ENCODE measurements around the gene SLC2A1.

Gene SLC2A1

DNA sequence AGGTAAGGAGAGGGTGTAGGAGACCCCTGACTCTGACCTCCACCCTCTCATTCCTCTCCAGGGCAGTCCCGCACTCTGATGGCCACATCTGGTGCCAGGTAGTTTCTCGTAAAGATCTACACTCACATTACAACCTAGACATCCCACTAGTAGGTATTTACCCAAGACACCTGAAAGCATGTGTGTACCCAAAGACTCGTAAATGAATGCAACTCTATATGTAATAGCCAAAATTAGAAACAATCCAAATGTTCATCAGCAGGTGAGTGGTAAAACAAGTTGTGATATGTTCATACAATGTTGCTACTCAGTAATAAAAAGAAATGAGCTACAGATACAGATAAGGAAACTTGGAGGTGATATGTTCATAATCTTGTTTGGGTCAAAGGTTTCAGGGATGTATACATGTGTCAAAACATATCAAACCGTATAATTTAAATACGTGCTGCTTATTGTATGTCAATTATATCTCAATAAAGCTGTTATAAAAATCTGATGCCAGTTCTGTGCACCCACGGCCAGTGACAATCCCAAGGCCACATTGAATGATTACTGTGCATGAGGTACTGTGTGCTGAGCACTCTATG, 37.8 kb upstream of the SLC2A1 start:
- H3K4me1 ChIP-seq (ENCODE audit: control insufficient read depth, insufficient read depth, low read length, poor library complexity, severe bottlenecking): peaks cover 10% of the 10 kb centered on the region
- H3K4me3 ChIP-seq (ENCODE audit: extremely low read depth, insufficient read depth, low read length, poor library complexity, severe bottlenecking): no peak overlapping the region
- no peaks in the 10 kb centered on the region for H3K36me3 ChIP-seq (ENCODE audit: control insufficient read depth, insufficient read depth, low read length)
- WGBS, 2 experiments (ENCODE audit: insufficient coverage in 2 of 2): 88 to 94% methylated on average over 2 to 3 of the region's 6 CpGs
- H3K9me3 ChIP-seq (ENCODE audit: control insufficient read depth, low read length): no peaks in the 10 kb centered on the region
- no peak overlapping the region for H3K27ac ChIP-seq (ENCODE audit: low read depth, low read length, severe bottlenecking)

DNA sequence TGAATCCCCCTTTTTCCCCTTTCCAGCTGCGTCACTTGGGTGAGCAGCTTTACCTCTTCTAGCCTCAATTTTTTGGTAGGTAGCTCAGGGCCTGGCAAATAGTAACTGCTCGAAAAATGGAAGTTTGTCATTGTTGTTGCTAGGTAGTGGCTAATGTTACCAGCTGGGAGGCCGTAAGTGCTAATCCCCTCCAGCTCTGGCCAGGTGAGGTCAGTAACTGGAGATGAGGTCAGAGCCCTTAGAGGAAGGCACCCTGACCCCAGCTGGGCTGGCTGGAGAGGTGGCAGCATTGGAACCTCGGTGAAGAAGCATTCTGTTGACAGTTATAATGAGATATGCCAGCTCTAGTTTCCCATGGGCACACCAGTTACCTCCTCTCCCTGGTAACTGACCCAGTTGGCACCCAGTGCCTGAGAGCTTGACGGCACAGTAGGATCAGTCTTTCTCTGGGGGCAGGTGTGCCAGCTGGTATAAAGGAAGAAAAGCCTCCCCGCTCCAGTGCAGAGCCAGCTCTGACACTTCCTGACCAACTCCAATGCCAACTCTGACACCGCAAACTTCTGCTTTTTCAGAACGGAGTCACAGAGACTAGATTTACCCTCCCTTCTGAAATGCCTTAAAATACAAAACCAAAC, 35.0 kb upstream of the SLC2A1 start:
- Histone ChIP-seq H3K4me3 (ENCODE audit: extremely low read depth, insufficient read depth, low read length, poor library complexity, severe bottlenecking) (no peak overlapping the region), H3K36me3 (ENCODE audit: control insufficient read depth, insufficient read depth, low read length) (no peaks in the 10 kb centered on the region), H3K9me3 (ENCODE audit: control insufficient read depth, low read length) (no peaks in the 10 kb centered on the region), H3K4me1 (ENCODE audit: control insufficient read depth, insufficient read depth, low read length, poor library complexity, severe bottlenecking) (peaks cover 10% of the 10 kb centered on the region), H3K27ac (ENCODE audit: low read depth, low read length, severe bottlenecking) (peak overlapping the region; percentile 29)
- WGBS, 2 experiments (ENCODE audit: insufficient coverage in 2 of 2): 93 to 97% methylated on average over 5 to 7 of the region's 8 CpGs

DNA sequence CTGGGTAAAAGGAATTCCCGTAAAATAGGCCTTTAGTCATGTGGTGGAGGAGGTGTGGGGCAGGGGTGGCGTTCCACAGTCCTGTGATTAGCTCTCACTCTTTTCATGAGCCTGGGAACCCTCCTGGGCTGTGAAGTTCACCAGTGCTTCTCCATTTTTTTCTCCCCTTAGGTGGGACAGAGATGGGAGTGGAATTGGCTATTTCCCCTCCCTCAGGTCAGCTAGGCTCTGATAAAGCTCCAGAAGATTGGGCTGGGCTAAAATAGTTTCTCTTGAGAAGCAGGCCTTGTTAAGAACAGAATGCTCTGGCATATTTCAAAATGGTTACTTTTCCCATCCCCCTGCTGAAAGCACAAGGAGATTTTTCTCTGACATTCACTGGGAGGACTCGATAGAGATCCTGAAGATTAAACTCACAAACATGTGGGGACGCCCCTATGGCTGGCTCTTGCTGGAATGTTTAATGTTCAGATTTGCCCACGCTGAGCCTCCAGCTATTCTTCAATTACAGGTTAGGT, 33.4 kb upstream of the SLC2A1 start:
- Histone ChIP-seq H3K9me3 (ENCODE audit: control insufficient read depth, low read length) (no peaks in the 10 kb centered on the region), H3K4me3 (ENCODE audit: extremely low read depth, insufficient read depth, low read length, poor library complexity, severe bottlenecking) (no peak overlapping the region), H3K36me3 (ENCODE audit: control insufficient read depth, insufficient read depth, low read length) (no peaks in the 10 kb centered on the region), H3K27ac (ENCODE audit: low read depth, low read length, severe bottlenecking) (peak overlapping the region; percentile 44), H3K4me1 (ENCODE audit: control insufficient read depth, insufficient read depth, low read length, poor library complexity, severe bottlenecking) (peaks cover 6% of the 10 kb centered on the region)
- WGBS, 2 experiments (ENCODE audit: insufficient coverage in 2 of 2): 83 to 84% methylated on average over 2 to 5 of the region's 5 CpGs

DNA sequence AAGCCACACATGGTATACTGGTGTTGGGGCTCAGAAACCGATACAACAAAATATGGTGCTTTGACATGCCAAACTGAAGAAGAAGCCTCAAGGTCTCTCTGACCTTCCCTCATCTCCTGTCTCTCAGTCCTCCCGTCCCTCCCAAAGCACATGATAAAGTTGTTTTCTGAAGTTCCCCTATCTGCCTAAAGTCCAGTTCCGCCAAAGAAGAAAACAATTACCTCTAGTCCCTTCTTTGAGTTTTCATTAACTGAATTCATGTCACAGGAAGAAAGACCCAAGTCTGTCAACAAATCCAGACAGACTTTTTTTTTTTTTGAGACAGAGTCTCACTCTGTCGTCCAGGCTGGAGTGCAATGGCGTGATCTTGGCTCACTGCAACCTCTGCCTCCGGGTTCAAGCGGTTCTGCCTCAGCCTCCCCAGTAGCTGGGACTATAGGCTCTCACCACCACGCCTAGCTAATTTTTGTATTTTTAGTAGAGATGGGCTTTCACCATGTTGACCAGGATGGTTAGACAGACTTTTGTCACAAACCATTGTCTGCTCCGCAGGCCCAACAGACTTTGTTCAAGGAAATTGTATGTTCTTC, 32.2 kb upstream of the SLC2A1 start:
- Histone ChIP-seq H3K36me3 (ENCODE audit: control insufficient read depth, insufficient read depth, low read length) (no peaks in the 10 kb centered on the region), H3K27ac (ENCODE audit: low read depth, low read length, severe bottlenecking) (no peak overlapping the region), H3K4me3 (ENCODE audit: extremely low read depth, insufficient read depth, low read length, poor library complexity, severe bottlenecking) (no peak overlapping the region), H3K4me1 (ENCODE audit: control insufficient read depth, insufficient read depth, low read length, poor library complexity, severe bottlenecking) (peaks cover 6% of the 10 kb centered on the region), H3K9me3 (ENCODE audit: control insufficient read depth, low read length) (no peaks in the 10 kb centered on the region)
- 80 to 90% methylated on average over 5 to 7 of the region's 9 CpGs for WGBS, 2 experiments (ENCODE audit: insufficient coverage in 2 of 2)

DNA sequence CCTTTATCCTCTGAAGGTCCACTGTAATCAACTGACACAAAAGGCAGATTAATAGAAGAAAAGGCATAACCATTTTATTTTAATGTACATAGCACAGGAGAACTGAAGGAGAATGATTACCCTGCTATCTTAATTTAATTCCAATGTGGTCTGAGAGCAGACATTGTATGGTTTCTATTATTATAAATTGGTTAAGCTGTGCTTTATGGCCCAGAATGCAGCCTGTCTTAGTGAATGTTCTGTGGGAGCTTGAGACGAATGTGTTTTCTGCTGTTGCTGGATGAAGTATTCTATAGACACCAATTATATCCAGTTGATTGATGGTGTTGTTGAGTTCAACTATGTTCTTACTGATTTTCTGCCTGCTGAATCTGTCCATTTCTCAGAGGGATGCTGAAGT, 25.0 kb upstream of the SLC2A1 start:
- Histone ChIP-seq H3K9me3 (ENCODE audit: control insufficient read depth, low read length) (no peaks in the 10 kb centered on the region), H3K27ac (ENCODE audit: low read depth, low read length, severe bottlenecking) (no peak overlapping the region), H3K36me3 (ENCODE audit: control insufficient read depth, insufficient read depth, low read length) (no peaks in the 10 kb centered on the region), H3K4me1 (ENCODE audit: control insufficient read depth, insufficient read depth, low read length, poor library complexity, severe bottlenecking) (peaks cover 15% of the 10 kb centered on the region), H3K4me3 (ENCODE audit: extremely low read depth, insufficient read depth, low read length, poor library complexity, severe bottlenecking) (no peak overlapping the region)
- WGBS, 2 experiments (ENCODE audit: insufficient coverage in 2 of 2): no CpG with 5 or more reads among the region's 1 CpG

DNA sequence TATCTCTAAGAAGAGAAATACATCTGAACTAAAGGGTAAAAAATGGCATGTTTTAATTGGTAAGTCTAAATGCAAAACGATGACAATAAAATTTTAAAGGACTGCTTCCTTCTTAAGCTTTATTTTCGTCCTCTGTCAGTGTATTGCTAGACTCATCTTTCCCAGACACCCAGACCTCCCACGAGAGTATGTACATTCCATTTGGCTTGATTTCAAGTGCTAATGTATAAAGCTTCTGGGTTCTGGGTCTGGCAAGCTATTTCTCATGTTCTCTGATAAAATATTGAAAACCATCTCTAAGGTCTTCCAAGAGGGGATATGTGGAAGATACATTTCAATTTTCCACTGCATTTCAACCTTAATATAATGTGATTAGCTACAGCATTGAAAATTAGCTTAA, 24.6 kb upstream of the SLC2A1 start:
- Histone ChIP-seq H3K27ac (ENCODE audit: low read depth, low read length, severe bottlenecking) (no peak overlapping the region), H3K9me3 (ENCODE audit: control insufficient read depth, low read length) (no peaks in the 10 kb centered on the region)

DNA sequence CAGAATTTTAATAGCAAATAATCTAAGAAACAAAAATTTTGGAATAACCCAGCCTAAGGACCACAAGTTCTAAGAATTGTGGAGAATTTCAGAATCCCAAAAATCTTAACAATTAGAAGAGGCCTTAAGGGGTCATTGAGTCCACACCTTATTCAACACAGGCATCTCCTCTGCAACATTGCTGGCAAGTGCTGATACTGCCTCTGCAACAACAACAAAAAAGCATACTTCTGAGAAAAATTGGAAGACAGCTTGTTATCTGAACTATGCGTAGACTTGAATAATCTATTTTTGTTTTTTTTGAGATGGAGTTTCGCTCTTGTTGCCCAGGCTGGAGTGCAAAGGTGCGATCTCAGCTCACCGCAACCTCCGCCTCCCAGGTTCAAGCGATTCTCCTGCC, 24.0 kb upstream of the SLC2A1 start:
- WGBS, 2 experiments (ENCODE audit: insufficient coverage in 2 of 2): 59 to 96% methylated on average over 3 to 4 of the region's 6 CpGs

More for the DNA sequence above, 24.6 kb upstream of the SLC2A1 start:
- Histone ChIP-seq H3K36me3 (ENCODE audit: control insufficient read depth, insufficient read depth, low read length) (no peaks in the 10 kb centered on the region), H3K4me3 (ENCODE audit: extremely low read depth, insufficient read depth, low read length, poor library complexity, severe bottlenecking) (no peak overlapping the region), H3K4me1 (ENCODE audit: control insufficient read depth, insufficient read depth, low read length, poor library complexity, severe bottlenecking) (peaks cover 20% of the 10 kb centered on the region)
- 60 to 100% methylated on average over 1 of the region's 3 CpGs for WGBS, 2 experiments (ENCODE audit: insufficient coverage in 2 of 2)

DNA sequence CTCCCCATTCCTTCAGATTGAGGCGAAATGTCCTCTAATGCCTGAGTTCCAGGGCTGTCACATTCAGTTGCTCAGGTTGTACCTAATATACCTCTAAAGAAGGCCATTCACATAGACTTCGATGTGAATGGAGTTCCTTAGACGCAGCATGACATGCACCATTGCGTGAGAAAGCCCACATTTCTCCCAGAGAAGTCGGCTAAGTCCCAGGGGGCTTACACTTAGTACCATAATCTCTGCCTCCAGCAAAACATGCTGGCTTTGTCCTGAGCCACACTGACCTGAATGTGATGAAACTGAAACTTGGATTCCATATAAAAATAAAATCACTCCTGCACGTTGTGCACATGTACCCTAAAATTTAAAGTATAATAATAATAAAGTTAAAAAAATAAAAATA, 23.2 kb upstream of the SLC2A1 start:
- Histone ChIP-seq H3K4me3 (ENCODE audit: extremely low read depth, insufficient read depth, low read length, poor library complexity, severe bottlenecking) (no peak overlapping the region), H3K27ac (ENCODE audit: low read depth, low read length, severe bottlenecking) (no peak overlapping the region), H3K36me3 (ENCODE audit: control insufficient read depth, insufficient read depth, low read length) (no peaks in the 10 kb centered on the region), H3K9me3 (ENCODE audit: control insufficient read depth, low read length) (no peaks in the 10 kb centered on the region), H3K4me1 (ENCODE audit: control insufficient read depth, insufficient read depth, low read length, poor library complexity, severe bottlenecking) (peaks cover 24% of the 10 kb centered on the region)
- WGBS, 2 experiments (ENCODE audit: insufficient coverage in 2 of 2): 83 to 96% methylated on average over 3 to 5 of the region's 6 CpGs

More for the DNA sequence above, 24.0 kb upstream of the SLC2A1 start:
- Histone ChIP-seq H3K4me1 (ENCODE audit: control insufficient read depth, insufficient read depth, low read length, poor library complexity, severe bottlenecking) (peaks cover 24% of the 10 kb centered on the region), H3K4me3 (ENCODE audit: extremely low read depth, insufficient read depth, low read length, poor library complexity, severe bottlenecking) (no peak overlapping the region), H3K27ac (ENCODE audit: low read depth, low read length, severe bottlenecking) (no peak overlapping the region), H3K36me3 (ENCODE audit: control insufficient read depth, insufficient read depth, low read length) (no peaks in the 10 kb centered on the region), H3K9me3 (ENCODE audit: control insufficient read depth, low read length) (no peaks in the 10 kb centered on the region)

DNA sequence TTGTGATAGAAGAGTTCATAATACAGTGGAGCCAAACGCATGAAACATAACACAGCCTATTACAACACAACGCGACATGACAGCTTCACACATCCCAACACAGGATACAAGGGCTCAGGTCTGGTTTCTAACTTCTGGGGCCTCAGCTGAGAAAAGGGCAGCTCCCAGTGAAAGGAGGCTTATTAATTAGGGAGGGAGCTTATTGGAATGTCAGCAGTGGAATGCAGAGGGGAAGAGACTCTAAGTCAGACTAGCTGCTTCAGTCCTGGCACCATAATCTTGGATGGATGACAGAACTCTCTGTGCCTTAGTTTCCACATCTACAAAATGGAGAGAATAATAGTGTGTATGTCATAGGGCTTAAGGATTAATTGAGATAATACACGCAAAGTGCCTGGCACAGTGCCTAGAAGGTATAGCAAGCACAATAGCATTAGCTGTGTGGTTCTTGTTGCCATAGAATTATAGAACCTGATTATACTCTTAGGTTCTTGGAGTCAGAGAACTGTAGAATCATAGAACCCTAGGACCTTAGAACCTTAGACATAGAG, 22.7 kb upstream of the SLC2A1 start:
- H3K36me3 ChIP-seq (ENCODE audit: control insufficient read depth, insufficient read depth, low read length): no peaks in the 10 kb centered on the region
- H3K9me3 ChIP-seq (ENCODE audit: control insufficient read depth, low read length): no peaks in the 10 kb centered on the region
- WGBS, 2 experiments (ENCODE audit: insufficient coverage in 2 of 2): 0% methylated on average over 1 of the region's 4 CpGs; no CpG with 5 or more reads in 1 of the 2 experiments
- peaks cover 24% of the 10 kb centered on the region for H3K4me1 ChIP-seq (ENCODE audit: control insufficient read depth, insufficient read depth, low read length, poor library complexity, severe bottlenecking)
- H3K4me3 ChIP-seq (ENCODE audit: extremely low read depth, insufficient read depth, low read length, poor library complexity, severe bottlenecking): no peak overlapping the region
- no peak overlapping the region for H3K27ac ChIP-seq (ENCODE audit: low read depth, low read length, severe bottlenecking)

DNA sequence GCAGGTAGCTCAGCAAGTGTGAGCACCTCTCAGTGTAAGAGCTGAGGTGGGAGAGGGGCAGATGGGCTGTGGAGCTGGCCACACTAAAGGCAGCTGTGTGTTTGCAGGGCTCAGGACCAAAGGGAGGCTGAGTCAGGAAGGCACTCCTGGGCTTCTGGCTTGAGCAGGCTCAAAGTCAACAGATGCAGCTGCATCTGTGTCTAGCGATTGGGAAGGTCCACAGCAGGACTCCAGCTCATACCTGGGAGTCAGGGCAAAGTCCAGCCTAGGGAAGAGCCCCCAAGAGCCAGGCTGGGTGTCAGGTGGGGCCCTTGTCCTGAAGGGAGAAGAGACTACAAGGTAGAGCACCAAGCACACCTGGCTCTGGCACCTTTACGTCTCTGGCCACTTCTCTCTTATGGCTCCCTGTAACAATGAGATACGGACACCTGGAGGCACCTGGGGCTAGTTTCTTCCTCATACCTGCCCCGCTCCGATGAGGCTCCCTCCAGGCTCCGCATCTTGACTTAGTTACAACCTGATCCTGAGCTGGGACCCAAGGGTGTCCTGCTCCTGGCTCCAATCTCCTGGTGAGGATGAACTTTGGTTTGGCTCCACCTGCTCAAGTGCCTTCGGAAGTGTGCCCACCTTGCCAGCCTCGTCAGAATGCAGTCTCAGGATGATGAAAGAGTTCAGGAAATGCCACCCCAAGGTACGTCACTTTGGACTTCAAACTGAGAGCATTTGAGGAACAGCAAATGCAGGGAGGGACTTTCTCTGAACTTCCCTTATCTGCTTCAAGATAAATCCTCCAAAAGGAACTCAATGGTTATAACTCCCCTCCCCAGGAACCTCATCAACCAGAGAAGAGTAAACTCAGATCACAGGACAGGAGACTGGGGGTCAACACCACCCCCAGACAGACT, 21.5 kb upstream of the SLC2A1 start:
- Histone ChIP-seq H3K9me3 (ENCODE audit: control insufficient read depth, low read length) (no peaks in the 10 kb centered on the region), H3K4me3 (ENCODE audit: extremely low read depth, insufficient read depth, low read length, poor library complexity, severe bottlenecking) (no peak overlapping the region), H3K36me3 (ENCODE audit: control insufficient read depth, insufficient read depth, low read length) (no peaks in the 10 kb centered on the region), H3K4me1 (ENCODE audit: control insufficient read depth, insufficient read depth, low read length, poor library complexity, severe bottlenecking) (peaks cover 24% of the 10 kb centered on the region), H3K27ac (ENCODE audit: low read depth, low read length, severe bottlenecking) (no peak overlapping the region)
- 89 to 90% methylated on average over 9 of the region's 9 CpGs for WGBS, 2 experiments (ENCODE audit: insufficient coverage in 2 of 2)
